ENCODE data around the gene ACTL8. TPM values are rescaled to one million over a fixed set of nuclear protein-coding genes. Genes with fewer than 3 reads are reported as not detected.

ACTL8 gene
- total RNA-seq = not detected in 2 replicates

DNA sequence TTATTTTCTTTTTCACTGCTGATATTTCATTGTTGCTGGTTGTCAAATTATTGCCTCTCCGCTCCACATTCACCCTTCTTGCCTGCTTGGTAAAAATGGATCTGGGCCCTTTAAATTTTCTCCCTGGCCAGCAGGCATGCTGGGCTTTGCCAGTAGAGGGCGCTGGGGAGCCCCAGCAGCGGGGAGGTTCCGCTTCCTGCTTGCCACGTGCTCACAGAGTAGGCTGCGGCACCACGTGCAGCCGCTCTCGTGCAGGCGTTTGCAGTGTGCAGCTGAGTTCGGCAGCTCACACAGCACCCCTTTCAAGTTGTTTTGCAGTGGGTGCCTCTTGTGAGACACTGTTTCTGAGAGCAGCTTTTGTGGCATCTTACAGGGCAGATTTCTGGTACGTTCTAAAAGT is at the start of gene ACTL8:
ACTL8 (plus strand) TSS at position 214 of the 400 bp plus-strand sequence. CDS start 67,676 bp downstream, outside the sequence.

Other genes with a start within 250 kb of the ACTL8 start
- 0.67 and 0.98 TPM in 2 replicates for gene ARHGEF10L, start 215.6 kb upstream of the ACTL8 start, total RNA-seq

Data from vein endothelial cell (primary cell).